GM06990 (cell line): ENCODE data around the gene TIMM10B.

ENCODE experiments used
- DNase-seq: peaks from one replicate; pipeline ENCODE4 v3.0.0-alpha.2; 2011; ENCODE audit not compliant: insufficient read length; ENCODE audit errors: extremely low read depth
- H3K27me3 ChIP-seq: replicated peaks from 2 replicates; pipeline ENCODE4 v1.6.0; 2011; ENCODE audit warnings: low read length; ENCODE audit not compliant: control insufficient read depth, insufficient read depth
- H3K36me3 ChIP-seq: 2 replicates; pipeline ENCODE4 v1.5.1; 2011; ENCODE audit warnings: low read length; ENCODE audit not compliant: control insufficient read depth, insufficient read depth
- H3K4me3 ChIP-seq: replicated peaks from 2 replicates; pipeline ENCODE4 v1.5.1; 2011; ENCODE audit warnings: low read depth, mild to moderate bottlenecking, control low read depth, low read length
- TF ChIP-seq, protein P1 (sequence below): IDR thresholded peaks from 2 replicates; pipeline ENCODE4 v1.5.1; 2011; ENCODE audit warnings: low read length, control low read depth, mild to moderate bottlenecking, inconsistent platforms; ENCODE audit not compliant: insufficient read depth, poor library complexity, severe bottlenecking

TIMM10B gene, protein sequence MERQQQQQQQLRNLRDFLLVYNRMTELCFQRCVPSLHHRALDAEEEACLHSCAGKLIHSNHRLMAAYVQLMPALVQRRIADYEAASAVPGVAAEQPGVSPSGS

DNA sequence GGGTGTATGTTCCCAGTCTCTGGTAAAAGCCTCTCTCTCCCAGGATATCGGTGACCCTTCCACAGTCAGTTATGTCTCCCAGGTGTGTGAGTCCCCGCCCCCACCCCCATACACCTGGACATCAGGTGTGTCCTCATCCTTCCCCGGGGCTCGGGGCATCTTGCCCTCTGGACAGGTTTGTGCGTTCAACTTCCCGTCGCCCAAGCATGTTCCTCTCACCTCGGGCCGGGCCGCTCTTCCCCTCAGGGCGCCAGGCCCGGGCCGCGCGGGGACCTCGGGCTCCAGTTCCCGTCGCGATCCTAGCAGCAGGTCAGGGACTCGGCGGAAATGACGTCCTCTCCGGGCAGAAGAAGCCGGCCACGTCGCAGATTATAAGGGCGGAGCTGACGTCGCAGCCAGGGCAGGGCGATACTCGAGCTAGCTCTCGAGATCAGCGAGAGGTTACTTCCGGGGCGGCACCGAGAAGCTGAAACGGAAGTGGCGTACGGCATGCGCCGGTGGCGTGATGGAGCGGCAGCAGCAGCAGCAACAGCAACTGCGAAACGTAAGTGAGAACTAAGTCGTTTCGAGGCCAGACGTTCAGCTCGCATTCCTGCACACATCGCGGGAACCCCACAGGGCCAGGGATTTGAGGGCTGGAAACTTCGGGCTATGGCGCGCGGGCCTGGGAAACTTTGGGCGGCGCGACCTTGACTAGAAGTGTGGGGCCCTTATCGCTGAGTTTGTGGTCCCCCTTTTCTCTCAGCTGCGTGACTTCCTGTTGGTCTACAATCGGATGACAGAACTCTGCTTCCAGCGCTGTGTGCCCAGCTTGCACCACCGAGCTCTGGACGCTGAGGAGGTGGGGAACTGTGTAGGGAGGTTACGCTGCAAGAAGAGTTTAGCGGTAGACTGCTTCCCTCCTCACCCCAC, at the start of gene TIMM10B, which contains the start of gene ARFIP2:
TIMM10B (plus strand) TSS at position 490 of the 912 bp plus-strand sequence; CDS start at position 506, 16 bp downstream.
ARFIP2 (minus strand) TSS at position 320 of the 912 bp plus-strand sequence. CDS start 910 bp downstream, outside the sequence.
- TF ChIP-seq, protein P1, sequence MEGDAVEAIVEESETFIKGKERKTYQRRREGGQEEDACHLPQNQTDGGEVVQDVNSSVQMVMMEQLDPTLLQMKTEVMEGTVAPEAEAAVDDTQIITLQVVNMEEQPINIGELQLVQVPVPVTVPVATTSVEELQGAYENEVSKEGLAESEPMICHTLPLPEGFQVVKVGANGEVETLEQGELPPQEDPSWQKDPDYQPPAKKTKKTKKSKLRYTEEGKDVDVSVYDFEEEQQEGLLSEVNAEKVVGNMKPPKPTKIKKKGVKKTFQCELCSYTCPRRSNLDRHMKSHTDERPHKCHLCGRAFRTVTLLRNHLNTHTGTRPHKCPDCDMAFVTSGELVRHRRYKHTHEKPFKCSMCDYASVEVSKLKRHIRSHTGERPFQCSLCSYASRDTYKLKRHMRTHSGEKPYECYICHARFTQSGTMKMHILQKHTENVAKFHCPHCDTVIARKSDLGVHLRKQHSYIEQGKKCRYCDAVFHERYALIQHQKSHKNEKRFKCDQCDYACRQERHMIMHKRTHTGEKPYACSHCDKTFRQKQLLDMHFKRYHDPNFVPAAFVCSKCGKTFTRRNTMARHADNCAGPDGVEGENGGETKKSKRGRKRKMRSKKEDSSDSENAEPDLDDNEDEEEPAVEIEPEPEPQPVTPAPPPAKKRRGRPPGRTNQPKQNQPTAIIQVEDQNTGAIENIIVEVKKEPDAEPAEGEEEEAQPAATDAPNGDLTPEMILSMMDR = no peak
- peak; percentile 93 for DNase-seq
- Histone ChIP-seq H3K4me3 (peak within 1 kb of the TSS; percentile 87), H3K36me3 (peaks cover 33% of the 10 kb centered on the region), H3K27me3 (no peaks in the 10 kb centered on the region)

DNA sequence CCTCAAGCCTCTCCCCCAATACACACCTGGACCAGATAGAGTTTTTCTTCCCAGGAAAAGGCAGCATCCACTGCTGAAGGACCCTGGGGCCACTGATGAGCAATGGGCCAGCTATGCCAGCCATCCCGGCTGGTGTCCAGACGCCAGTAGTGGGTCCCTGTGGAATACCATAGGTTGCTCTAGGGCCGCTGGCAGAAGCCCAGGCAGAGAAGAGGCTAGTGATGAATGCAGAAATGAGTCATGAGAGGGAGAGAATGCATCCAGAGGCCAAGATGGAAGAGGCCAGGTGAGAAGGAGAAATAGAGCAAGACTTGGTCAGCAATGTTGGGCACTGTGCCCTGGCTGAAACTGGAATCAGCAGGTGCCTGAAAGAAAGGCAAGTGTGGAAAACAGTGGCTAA, 49.4 kb upstream of the TIMM10B start:
- H3K4me3 ChIP-seq = no peak overlapping the region
- TF ChIP-seq, protein P1 = no peak
- DNase-seq = no peak
- no peaks in the 10 kb centered on the region for H3K27me3 ChIP-seq
- no peaks in the 10 kb centered on the region for H3K36me3 ChIP-seq

DNA sequence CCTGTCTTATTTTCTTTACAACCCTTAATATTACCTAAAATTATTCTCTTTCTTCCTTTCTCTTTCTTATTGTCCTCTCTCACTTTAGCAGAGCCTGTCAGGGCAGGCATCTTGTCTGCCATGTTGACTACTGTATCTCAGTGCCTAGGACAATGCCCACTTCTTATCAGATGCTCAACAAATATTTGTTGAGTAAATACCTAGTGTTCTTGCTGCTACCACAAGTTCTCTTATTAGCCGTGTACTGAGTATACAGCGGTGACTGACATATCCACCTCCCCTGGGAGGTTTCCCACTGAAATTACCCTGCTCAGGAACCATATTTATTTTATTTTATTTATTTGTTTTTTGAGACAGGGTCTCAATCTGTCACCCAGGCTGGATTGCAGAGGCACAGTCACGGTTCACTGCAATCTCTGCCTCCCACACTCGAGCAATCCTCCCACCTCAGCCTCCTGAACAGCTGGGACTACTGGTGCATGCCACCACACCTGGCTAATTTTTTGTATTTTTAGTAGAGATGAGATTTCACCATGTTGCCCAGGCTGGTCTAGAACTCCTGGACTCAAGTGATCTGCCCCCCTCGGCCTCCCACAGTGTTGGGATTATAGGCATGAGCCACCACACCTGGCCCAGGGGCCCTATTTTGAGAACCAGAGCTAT, 47.2 kb upstream of the TIMM10B start:
- no peaks in the 10 kb centered on the region for H3K36me3 ChIP-seq
- TF ChIP-seq, protein P1 = no peak
- no peak overlapping the region for H3K4me3 ChIP-seq
- H3K27me3 ChIP-seq = no peaks in the 10 kb centered on the region
- no peak for DNase-seq

DNA sequence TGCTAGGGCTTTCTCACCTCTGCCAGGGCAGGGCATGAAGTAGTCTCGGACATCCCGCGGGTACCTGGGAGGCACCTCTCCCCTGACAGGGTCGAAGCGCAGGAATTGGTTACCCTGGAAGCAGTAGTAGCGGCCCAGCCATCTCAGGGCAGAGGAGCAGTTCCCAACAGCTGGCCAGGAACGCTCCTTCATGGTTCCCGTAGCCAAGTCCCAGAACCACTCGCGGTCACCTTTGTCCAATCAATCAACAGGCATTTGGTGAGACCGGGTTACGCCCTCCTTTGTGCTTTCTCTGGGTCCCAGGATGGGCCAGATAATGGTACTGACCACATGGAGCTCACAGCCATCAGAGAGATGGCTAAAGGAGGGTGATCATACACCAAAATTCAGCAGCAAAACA, 43.9 kb upstream of the TIMM10B start:
- Histone ChIP-seq H3K27me3 (no peaks in the 10 kb centered on the region), H3K4me3 (no peak overlapping the region), H3K36me3 (no peaks in the 10 kb centered on the region)
- TF ChIP-seq, protein P1 = no peak
- DNase-seq = no peak

DNA sequence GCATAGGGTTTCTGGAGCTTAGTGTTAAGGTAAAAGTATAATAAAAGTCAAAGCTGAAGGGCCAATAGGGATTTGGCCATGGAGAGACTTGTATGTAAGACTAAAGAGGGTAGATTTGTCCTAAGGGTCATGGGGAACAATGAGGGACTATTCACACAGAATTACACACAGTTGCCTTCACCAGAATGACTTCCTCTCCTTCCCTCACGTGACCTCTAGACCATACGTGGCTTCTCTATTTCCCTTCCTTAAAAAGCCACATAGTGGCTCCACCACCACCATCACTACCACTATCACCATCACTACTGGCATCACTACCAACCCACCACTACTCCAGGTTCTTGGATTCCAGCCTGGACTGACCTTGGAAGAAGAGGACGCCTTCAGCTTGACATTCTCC, 43.3 kb upstream of the TIMM10B start:
- Histone ChIP-seq H3K4me3 (no peak overlapping the region), H3K27me3 (no peaks in the 10 kb centered on the region), H3K36me3 (no peaks in the 10 kb centered on the region)
- TF ChIP-seq, protein P1 = no peak
- no peak for DNase-seq
